ENCODE data around the gene ITFG1.

DNA sequence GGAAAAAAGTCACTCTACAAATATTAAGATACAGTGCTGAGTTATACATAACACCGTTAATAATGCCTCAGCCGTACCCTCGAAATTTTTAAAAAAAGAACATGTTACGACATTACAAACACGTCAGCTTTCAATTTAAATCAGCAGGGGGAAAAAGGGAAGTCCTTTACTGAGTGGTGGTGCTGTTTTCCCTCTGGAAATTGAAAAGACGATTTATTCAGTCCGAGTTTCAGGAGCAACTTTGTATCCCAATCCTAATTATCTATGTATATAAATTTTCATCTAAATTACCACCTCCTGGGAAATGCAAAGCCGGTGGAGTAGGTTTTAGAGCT is 318.4 kb downstream of the ITFG1 start:
- TF ChIP-seq CTCF (IDR thresholded peaks at IDR 0.05) (no peak), POLR2A (IDR thresholded peaks at IDR 0.05) (no peak)

Measured in body of pancreas (tissue), 4 donors.